MM.1S (cell line): ENCODE results near the gene ATE1.

Experiments
- DNase-seq: peaks from one replicate; pipeline ENCODE4 v3.0.0-alpha.2; 2015
- H2AFZ ChIP-seq: fragments of 300-600 bp; sonication (generic); 2 replicates; pipeline ENCODE4 v1.6.0; 2016; ENCODE audit warnings: antibody characterized with exemption, low read length
- H3F3A ChIP-seq: fragments of 300-600 bp; sonication (generic); 2 replicates; pipeline ENCODE4 v1.6.1; 2016; ENCODE audit warnings: mild to moderate bottlenecking, antibody characterized with exemption, low read length, moderate library complexity, mixed read lengths; ENCODE audit not compliant: insufficient read depth
- H3K27ac ChIP-seq: fragments of 300-600 bp; sonication (generic); 2 replicates; pipeline ENCODE4 v1.5.1; 2016; ENCODE audit warnings: mild to moderate bottlenecking, low read length
- H3K27me3 ChIP-seq: fragments of 300-600 bp; sonication (generic); replicated peaks from 2 replicates; pipeline ENCODE4 v1.6.0; 2016; ENCODE audit warnings: low read length; ENCODE audit not compliant: insufficient read depth
- H3K36me3 ChIP-seq: fragments of 300-600 bp; sonication (generic); replicated peaks from 2 replicates; pipeline ENCODE4 v1.6.1; 2016; ENCODE audit warnings: mild to moderate bottlenecking, low read length, mixed read lengths; ENCODE audit not compliant: insufficient read depth
- H3K4me1 ChIP-seq: fragments of 300-600 bp; sonication (generic); 2 replicates; pipeline ENCODE4 v1.6.1; 2016; ENCODE audit warnings: low read length, mixed read lengths
- H3K4me2 ChIP-seq: fragments of 300-600 bp; sonication (generic); 2 replicates; pipeline ENCODE4 v1.6.0; 2016; ENCODE audit warnings: low read depth, low read length
- H3K4me3 ChIP-seq: fragments of 300-600 bp; sonication (generic); 2 replicates; pipeline ENCODE4 v1.5.1; 2016; ENCODE audit warnings: low read length, mixed read lengths
- H3K79me2 ChIP-seq: fragments of 300-600 bp; sonication (generic); 2 replicates; pipeline ENCODE4 v1.6.1; 2016; ENCODE audit warnings: mixed run types, low read length, mixed read lengths
- H3K9ac ChIP-seq: fragments of 300-600 bp; sonication (generic); 2 replicates; pipeline ENCODE4 v1.6.1; 2016; ENCODE audit warnings: low read length, mixed read lengths
- H3K9me2 ChIP-seq: fragments of 300-600 bp; sonication (generic); replicated peaks from 2 replicates; pipeline ENCODE4 v1.6.1; 2016; ENCODE audit warnings: mild to moderate bottlenecking, low read length, mixed read lengths; ENCODE audit not compliant: insufficient read depth
- H3K9me3 ChIP-seq: fragments of 300-600 bp; sonication (generic); replicated peaks from 2 replicates; pipeline ENCODE4 v1.6.1; 2016; ENCODE audit warnings: mild to moderate bottlenecking, low read length, mixed read lengths; ENCODE audit not compliant: insufficient read depth
- H4K20me1 ChIP-seq: fragments of 300-600 bp; sonication (generic); 2 replicates; pipeline ENCODE4 v1.6.1; 2016; ENCODE audit warnings: mild to moderate bottlenecking, low read length, moderate library complexity, mixed read lengths; ENCODE audit not compliant: insufficient read depth
- CTCF ChIP-seq: fragments of 300-600 bp; sonication (generic); IDR thresholded peaks from 2 replicates; pipeline ENCODE4 v1.5.1; 2016; ENCODE audit warnings: antibody characterized with exemption, low read length, mixed read lengths
- EZH2 ChIP-seq: fragments of 300-600 bp; sonication (generic); optimal IDR thresholded peaks from 2 replicates; pipeline ENCODE3; 2017; ENCODE audit warnings: low read depth, mild to moderate bottlenecking, antibody characterized with exemption, low read length, mixed read lengths
- EZH2phosphoT487 ChIP-seq: fragments of 300-600 bp; sonication (generic); IDR thresholded peaks from 2 replicates; pipeline ENCODE4 v1.6.1; 2018; ENCODE audit warnings: antibody characterized with exemption, low read length

Gene ATE1

GRCh38 chr10:121835376-121835775 lies 92.5 kb downstream of the ATE1 start:
- DNase-seq: no peak
- Histone ChIP-seq H3K9me2 (no peaks in the 10 kb centered on the region), H3K4me3 (no peak overlapping the region), H3F3A (no peaks in the 10 kb centered on the region), H2AFZ (no peak overlapping the region), H3K27me3 (no peaks in the 10 kb centered on the region), H3K36me3 (no peaks in the 10 kb centered on the region), H3K9ac (no peak overlapping the region), H3K79me2 (no peaks in the 10 kb centered on the region), H3K4me2 (no peak overlapping the region), H3K9me3 (no peaks in the 10 kb centered on the region), H3K4me1 (no peaks in the 10 kb centered on the region), H3K27ac (no peak overlapping the region), H4K20me1 (no peaks in the 10 kb centered on the region)
- TF ChIP-seq EZH2: no peak
- TF ChIP-seq EZH2phosphoT487: no peak
- TF ChIP-seq CTCF: no peak

- DNase-seq: no peak
- Histone ChIP-seq H3K9ac (no peak overlapping the region), H3K36me3 (no peaks in the 10 kb centered on the region), H3K9me2 (no peaks in the 10 kb centered on the region), H3K79me2 (no peaks in the 10 kb centered on the region), H3K4me3 (no peak overlapping the region), H2AFZ (no peak overlapping the region), H3K27ac (no peak overlapping the region), H3K27me3 (no peaks in the 10 kb centered on the region), H3K4me1 (no peaks in the 10 kb centered on the region), H3K4me2 (no peak overlapping the region), H3F3A (no peaks in the 10 kb centered on the region), H4K20me1 (no peaks in the 10 kb centered on the region), H3K9me3 (no peaks in the 10 kb centered on the region)
- TF ChIP-seq EZH2phosphoT487 (no peak), EZH2 (no peak), CTCF (no peak)
These were observed 93.1 kb downstream of the ATE1 start for GRCh38 chr10:121834757-121835156.

GRCh38 chr10:121833387-121833786 lies 94.4 kb downstream of the ATE1 start:
- Histone ChIP-seq H3K36me3 (no peaks in the 10 kb centered on the region), H3K4me2 (no peak overlapping the region), H3K4me1 (no peaks in the 10 kb centered on the region), H3K9me2 (no peaks in the 10 kb centered on the region), H4K20me1 (no peaks in the 10 kb centered on the region), H3K4me3 (no peak overlapping the region), H3K79me2 (no peaks in the 10 kb centered on the region), H3K27me3 (no peaks in the 10 kb centered on the region), H3K27ac (no peak overlapping the region), H3K9ac (no peak overlapping the region), H2AFZ (no peak overlapping the region), H3F3A (no peaks in the 10 kb centered on the region), H3K9me3 (no peaks in the 10 kb centered on the region)
- DNase-seq: no peak
- TF ChIP-seq EZH2 (no peak), CTCF (no peak), EZH2phosphoT487 (no peak)

- Histone ChIP-seq H3K27ac (no peak overlapping the region), H3K27me3 (no peaks in the 10 kb centered on the region), H3K79me2 (no peaks in the 10 kb centered on the region), H4K20me1 (no peaks in the 10 kb centered on the region), H2AFZ (no peak overlapping the region), H3K9me3 (no peaks in the 10 kb centered on the region), H3K9me2 (no peaks in the 10 kb centered on the region), H3K4me1 (no peaks in the 10 kb centered on the region), H3K9ac (no peak overlapping the region), H3F3A (no peaks in the 10 kb centered on the region), H3K4me2 (no peak overlapping the region), H3K4me3 (no peak overlapping the region), H3K36me3 (no peaks in the 10 kb centered on the region)
- TF ChIP-seq CTCF (no peak), EZH2 (no peak), EZH2phosphoT487 (no peak)
- no peak for DNase-seq
These were observed 95.2 kb downstream of the ATE1 start for GRCh38 chr10:121832647-121833046.
